ENCODE measurements around the gene CCNH.

GRCh38 chr5:87394411-87395165 is 18.1 kb downstream of the CCNH start:
- no peak for TF ChIP-seq CTCF (IDR thresholded peaks at IDR 0.05)
- no peak for TF ChIP-seq ZFP36 (IDR thresholded peaks at IDR 0.05; ENCODE audit: borderline replicate concordance, partially characterized antibody)
- TF ChIP-seq EP300 (IDR thresholded peaks at IDR 0.05), result no peak
- TF ChIP-seq, protein P1, sequence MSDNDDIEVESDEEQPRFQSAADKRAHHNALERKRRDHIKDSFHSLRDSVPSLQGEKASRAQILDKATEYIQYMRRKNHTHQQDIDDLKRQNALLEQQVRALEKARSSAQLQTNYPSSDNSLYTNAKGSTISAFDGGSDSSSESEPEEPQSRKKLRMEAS (IDR thresholded peaks at IDR 0.05), result no peak
- no peak for TF ChIP-seq USF2 (IDR thresholded peaks at IDR 0.05)
- no peak for TF ChIP-seq POLR2A (IDR thresholded peaks at IDR 0.05; ENCODE audit: low read length)
- no peak for TF ChIP-seq HOXA7 (CRISPR knock-in tag; IDR thresholded peaks at IDR 0.05)
